ENCODE data around the gene VAPA. TPM values are rescaled to one million over a fixed set of nuclear protein-coding genes. Genes with fewer than 3 reads are reported as not detected.

The VAPA gene
- total and polyA plus RNA-seq, 9 of the 15 experiments (the other 6 are each of a cell fraction or from before 2014, with no cell fraction given) = 219 to 902 (median 526) TPM

DNA sequence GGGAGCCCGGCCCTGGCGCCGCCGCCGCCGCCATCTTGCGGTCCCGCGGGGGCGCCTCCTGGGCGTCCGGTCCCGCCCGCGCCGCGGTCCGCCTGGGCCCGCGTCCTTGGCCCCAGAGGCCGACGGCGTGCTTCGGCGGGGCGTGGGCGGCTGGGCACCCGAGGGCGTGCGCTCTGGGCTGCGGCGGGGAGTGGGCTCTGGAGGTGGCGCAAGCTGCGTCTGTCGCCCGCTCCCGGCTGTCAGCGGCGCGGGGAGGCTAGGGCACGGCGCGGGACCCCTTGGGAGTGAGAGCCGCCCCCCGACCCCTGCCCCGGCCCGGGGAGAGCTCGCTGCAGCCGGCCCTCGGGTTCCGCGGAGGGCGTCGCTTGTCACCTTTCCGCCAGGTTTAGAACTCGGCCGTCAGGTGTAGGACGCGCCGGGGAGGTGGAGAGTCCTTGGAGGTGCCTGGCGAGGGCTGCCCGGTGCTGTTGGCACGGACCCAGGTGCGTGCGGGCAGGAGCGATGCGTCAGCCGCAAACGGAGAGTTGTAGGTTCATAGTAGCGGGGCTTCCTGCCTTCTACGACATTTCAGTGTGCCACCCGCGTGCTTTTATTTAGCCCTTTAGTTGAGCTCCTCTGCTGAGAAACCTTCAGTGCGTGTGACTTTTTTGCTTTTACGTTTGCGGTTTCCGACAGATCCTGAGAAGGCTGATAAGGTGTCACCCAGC lies 921 bp downstream of the VAPA start (continued):
- no peak for TF ChIP-seq MGA (IDR thresholded peaks at IDR 0.05)
- peak; percentile 68 for TF ChIP-seq BHLHE40 (IDR thresholded peaks at IDR 0.05; ENCODE audit: low read length)
- peak; percentile 51; the same call in 1 of the 2 replicates for TF ChIP-seq ZNF239 (CRISPR knock-in tag; IDR thresholded peaks at IDR 0.05)
- peak; percentile 69; the same call in 1 of the 2 replicates for TF ChIP-seq ZBTB9 (CRISPR knock-in tag; IDR thresholded peaks at IDR 0.05)
- peak; percentile 53 for TF ChIP-seq HNRNPLL (IDR thresholded peaks at IDR 0.05; ENCODE audit: low read depth, low read length, poor library complexity, severe bottlenecking)
- peak; percentile 59; the same call in 1 of the 2 replicates for TF ChIP-seq MYC (IDR thresholded peaks at IDR 0.05; ENCODE audit: low read depth, low read length)
- TF ChIP-seq MYC (CRISPR knock-in tag; IDR thresholded peaks at IDR 0.05; ENCODE audit: borderline replicate concordance, low read depth) = peak; percentile 82; the same call in 1 of the 2 replicates
- TF ChIP-seq, protein P1, sequence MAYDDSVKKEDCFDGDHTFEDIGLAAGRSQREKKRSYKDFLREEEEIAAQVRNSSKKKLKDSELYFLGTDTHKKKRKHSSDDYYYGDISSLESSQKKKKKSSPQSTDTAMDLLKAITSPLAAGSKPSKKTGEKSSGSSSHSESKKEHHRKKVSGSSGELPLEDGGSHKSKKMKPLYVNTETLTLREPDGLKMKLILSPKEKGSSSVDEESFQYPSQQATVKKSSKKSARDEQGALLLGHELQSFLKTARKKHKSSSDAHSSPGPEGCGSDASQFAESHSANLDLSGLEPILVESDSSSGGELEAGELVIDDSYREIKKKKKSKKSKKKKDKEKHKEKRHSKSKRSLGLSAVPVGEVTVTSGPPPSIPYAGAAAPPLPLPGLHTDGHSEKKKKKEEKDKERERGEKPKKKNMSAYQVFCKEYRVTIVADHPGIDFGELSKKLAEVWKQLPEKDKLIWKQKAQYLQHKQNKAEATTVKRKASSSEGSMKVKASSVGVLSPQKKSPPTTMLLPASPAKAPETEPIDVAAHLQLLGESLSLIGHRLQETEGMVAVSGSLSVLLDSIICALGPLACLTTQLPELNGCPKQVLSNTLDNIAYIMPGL (CRISPR knock-in tag; IDR thresholded peaks at IDR 0.05) = peak; percentile 54; the same call in 1 of the 2 replicates
- TF ChIP-seq E2F1 (CRISPR knock-in tag; IDR thresholded peaks at IDR 0.05) = peak; percentile 67; the same call in 1 of the 2 replicates
